ENCODE data around the gene CFDP1.
A peak's percentile ranks its signal among the peaks of the same experiment; 100 is the strongest.

CFDP1 gene

DNA sequence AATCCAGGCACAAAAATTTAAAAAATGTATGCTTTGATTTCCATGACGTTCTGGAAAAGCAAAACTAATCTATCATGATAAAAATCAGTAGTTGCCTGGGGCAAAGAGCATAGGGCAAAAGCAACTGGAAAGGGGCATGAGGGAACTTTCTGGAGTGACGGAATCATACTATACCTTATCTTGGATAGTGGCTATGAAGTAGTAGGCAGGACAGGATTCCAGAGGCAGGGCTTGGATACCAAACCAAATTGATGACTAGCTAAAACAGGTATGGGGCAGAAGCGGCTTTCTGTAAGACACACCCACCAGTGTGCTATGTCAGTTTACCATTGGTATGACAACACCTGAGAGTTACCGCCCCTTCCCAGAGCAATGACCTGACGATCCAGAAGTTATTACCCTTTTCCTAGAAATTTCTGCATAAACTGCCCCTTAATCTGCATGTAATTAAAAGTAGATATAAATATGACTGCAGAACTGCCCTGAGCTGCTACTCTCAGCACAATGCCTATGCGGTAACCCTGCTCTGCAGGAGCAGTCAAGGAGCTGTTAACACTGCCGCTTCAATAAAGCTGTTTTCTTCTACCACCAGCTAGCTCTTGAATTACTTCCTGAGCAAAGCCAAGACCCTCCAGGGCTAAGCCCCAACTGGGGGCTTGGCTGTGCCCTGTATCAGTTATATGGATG lies 56.7 kb downstream of the CFDP1 start:
- in situ Hi-C loops (cut with HindIII; ENCODE audit: low sequenced_read_pairs), result loop anchor here (25.0 kb wide), 1 partner anchor 139 kb away; no protein-coding TSS in a partner anchor
- TF ChIP-seq, protein P1, sequence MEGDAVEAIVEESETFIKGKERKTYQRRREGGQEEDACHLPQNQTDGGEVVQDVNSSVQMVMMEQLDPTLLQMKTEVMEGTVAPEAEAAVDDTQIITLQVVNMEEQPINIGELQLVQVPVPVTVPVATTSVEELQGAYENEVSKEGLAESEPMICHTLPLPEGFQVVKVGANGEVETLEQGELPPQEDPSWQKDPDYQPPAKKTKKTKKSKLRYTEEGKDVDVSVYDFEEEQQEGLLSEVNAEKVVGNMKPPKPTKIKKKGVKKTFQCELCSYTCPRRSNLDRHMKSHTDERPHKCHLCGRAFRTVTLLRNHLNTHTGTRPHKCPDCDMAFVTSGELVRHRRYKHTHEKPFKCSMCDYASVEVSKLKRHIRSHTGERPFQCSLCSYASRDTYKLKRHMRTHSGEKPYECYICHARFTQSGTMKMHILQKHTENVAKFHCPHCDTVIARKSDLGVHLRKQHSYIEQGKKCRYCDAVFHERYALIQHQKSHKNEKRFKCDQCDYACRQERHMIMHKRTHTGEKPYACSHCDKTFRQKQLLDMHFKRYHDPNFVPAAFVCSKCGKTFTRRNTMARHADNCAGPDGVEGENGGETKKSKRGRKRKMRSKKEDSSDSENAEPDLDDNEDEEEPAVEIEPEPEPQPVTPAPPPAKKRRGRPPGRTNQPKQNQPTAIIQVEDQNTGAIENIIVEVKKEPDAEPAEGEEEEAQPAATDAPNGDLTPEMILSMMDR (IDR thresholded peaks at IDR 0.05; ENCODE audit: low read depth, low read length, missing control alignments), result no peak
- H3K4me3 ChIP-seq (ENCODE audit: low read depth, low read length), result no peak overlapping the region
- no peak for DNase-seq (ENCODE audit: low read depth)

DNA sequence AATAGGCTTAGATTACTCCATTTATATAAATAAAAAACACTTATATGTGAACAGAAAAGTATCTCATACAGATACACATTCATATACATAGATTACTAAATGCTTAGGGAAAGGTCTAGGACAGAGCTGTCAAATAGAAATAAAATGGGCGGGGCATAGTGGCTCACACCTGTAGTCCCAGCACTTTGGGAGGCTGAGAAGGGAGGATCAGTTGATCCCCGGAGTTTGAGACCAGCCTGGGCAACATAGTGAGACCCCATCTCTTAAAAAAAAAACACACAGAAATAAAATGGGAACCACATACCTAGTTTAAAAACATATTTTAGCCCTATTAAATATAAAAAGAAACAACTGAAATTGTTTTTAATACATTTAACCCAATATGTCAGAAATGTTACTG lies 58.9 kb downstream of the CFDP1 start:
- TF ChIP-seq, protein P1 (IDR thresholded peaks at IDR 0.05; ENCODE audit: low read depth, low read length, missing control alignments), result no peak
- no peak for DNase-seq (ENCODE audit: low read depth)
- H3K4me3 ChIP-seq (ENCODE audit: low read depth, low read length), result no peak overlapping the region
- in situ Hi-C loops (cut with HindIII; ENCODE audit: low sequenced_read_pairs), result loop anchor here (5.0 kb wide), 1 partner anchor 62 kb away; no protein-coding TSS in a partner anchor

DNA sequence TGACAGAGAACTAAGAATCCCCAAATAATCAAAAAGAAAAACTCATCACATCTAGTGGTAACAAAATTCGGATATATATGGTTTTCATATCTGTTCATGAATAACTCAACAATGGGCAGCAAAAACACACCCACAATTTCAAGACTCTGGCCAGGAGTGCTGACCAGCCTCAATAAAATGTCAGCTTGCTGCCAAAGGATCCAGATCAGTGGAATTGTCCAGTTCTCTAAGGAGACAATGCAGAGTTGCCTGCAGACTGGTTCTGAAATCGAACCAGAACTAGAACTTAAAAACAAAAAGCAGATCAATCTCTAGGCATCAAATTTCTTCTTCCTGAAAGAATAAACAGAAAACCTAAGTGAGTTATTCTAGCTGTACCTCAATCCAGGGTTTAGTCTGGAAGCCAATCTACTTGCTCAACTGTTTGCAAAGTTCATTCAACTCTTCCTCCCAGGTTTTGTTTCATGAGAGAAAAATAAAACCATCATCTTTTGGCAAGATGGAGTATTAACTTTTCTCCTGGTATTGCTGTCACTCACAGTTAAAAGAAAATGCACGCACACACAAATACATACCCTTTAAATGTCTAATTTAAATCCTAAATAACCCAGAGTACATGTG lies 61.0 kb downstream of the CFDP1 start:
- TF ChIP-seq, protein P1 (IDR thresholded peaks at IDR 0.05; ENCODE audit: low read depth, low read length, missing control alignments), result no peak
- peak; percentile 12 for DNase-seq (ENCODE audit: low read depth)
- in situ Hi-C loops (cut with HindIII; ENCODE audit: low sequenced_read_pairs), result loop anchor here (5.0 kb wide), 1 partner anchor 60 kb away; no protein-coding TSS in a partner anchor
- no peak overlapping the region for H3K4me3 ChIP-seq (ENCODE audit: low read depth, low read length)

DNA sequence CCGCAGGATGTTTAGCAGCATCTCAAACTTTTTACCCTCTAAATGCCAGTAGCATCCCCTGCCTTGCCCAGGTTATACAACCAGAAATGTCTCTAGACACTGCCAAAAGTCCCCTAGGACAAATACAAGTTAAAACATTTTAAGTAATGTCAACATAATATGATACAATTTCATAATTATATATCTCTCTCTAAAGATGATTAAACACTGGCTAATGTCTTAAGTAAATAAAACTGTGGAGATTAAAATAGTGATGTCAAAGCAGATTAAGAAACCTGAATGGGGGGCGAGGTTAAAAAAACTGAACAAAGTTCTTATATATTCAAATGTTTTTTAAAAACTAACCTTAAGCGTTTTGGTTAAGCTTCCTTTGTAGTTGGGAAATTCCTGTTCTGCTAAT lies 62.1 kb downstream of the CFDP1 start:
- in situ Hi-C loops (cut with HindIII; ENCODE audit: low sequenced_read_pairs), result loop anchor here (5.0 kb wide), 1 partner anchor 59 kb away; no protein-coding TSS in a partner anchor
- TF ChIP-seq, protein P1 (IDR thresholded peaks at IDR 0.05; ENCODE audit: low read depth, low read length, missing control alignments), result no peak
- H3K4me3 ChIP-seq (ENCODE audit: low read depth, low read length), result no peak overlapping the region
- DNase-seq (ENCODE audit: low read depth), result no peak

DNA sequence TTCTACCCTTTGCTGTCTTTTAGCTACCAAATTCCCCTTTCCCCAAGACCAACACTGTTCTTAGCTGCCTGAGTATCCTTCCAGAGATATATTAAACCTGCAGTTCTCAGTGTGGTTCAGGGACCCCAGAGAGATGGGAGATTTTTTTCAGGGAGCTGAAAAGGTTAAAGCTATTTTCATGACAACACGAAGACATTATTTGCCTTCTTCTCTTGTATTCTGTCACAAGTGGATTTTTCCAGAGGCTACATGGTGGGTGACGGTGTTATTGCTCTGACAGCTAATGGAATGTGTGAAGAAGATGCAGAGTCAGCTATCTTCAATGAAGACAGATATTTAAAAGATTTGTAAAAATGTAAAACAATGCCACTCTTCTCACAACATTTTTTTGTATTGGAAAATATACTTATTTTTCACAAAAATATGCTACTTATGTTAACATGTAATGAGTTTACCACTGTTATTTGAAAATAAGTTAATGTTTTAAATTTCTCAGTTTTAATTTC lies 69.0 kb downstream of the CFDP1 start:
- in situ Hi-C loops (cut with HindIII; ENCODE audit: low sequenced_read_pairs), result no loop called here
- no peak for DNase-seq (ENCODE audit: low read depth)
- TF ChIP-seq, protein P1 (IDR thresholded peaks at IDR 0.05; ENCODE audit: low read depth, low read length, missing control alignments), result no peak
- no peak overlapping the region for H3K4me3 ChIP-seq (ENCODE audit: low read depth, low read length)

DNA sequence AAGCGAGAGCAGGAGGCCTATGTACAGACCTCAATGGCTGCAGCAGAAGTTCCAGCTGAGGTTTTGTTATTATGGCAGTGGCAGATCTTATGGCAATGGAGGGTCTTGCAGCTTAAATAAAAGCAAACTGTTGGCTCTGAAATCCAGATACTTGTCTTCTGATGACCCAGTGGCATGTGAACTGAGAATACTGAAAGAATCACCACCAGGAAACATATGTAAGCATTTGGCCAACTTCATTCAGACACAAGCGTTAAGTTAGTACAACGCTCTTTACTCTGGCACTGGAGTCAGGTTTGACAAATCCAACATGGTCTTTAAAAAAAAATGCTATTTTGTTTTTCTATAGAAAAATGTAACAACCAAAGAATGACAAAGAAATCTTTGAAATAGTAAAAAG lies 70.5 kb downstream of the CFDP1 start:
- TF ChIP-seq, protein P1 (IDR thresholded peaks at IDR 0.05; ENCODE audit: low read depth, low read length, missing control alignments), result no peak
- no peak overlapping the region for H3K4me3 ChIP-seq (ENCODE audit: low read depth, low read length)
- in situ Hi-C loops (cut with HindIII; ENCODE audit: low sequenced_read_pairs), result no loop called here
- DNase-seq (ENCODE audit: low read depth), result no peak
